DND-41 (cell line): ENCODE data around the gene EXOC3L1.

Source experiments
- ATAC-seq: fragments of 200-7000 bp; cut with Tn5 transposase; 3 replicates; pipeline ENCODE4 v1.9.1; 2021; ENCODE audit warnings: low read depth; ENCODE audit not compliant: insufficient read depth
- DNase-seq: peaks from one replicate; pipeline ENCODE4 v3.0.0-alpha.2; 2020
- H2AFZ ChIP-seq: 2 replicates; pipeline ENCODE4 v1.6.0; 2012; ENCODE audit warnings: low read depth, low read length
- H3K27ac ChIP-seq: 2 replicates; pipeline ENCODE4 v1.5.1; 2012; ENCODE audit warnings: low read length, inconsistent platforms
- H3K27me3 ChIP-seq: fragments of 200-600 bp; sonication (generic); 2 replicates; pipeline ENCODE4 v1.6.0; 2012; ENCODE audit warnings: low read length, mild to moderate bottlenecking, inconsistent platforms; ENCODE audit not compliant: insufficient read depth, poor library complexity
- H3K36me3 ChIP-seq: 2 replicates; pipeline ENCODE4 v1.5.1; 2012; ENCODE audit warnings: low read length, inconsistent platforms; ENCODE audit not compliant: insufficient read depth
- H3K4me1 ChIP-seq: 2 replicates; pipeline ENCODE4 v1.5.1; 2012; ENCODE audit warnings: mild to moderate bottlenecking, low read length; ENCODE audit not compliant: insufficient read depth
- H3K4me2 ChIP-seq: 2 replicates; pipeline ENCODE4 v1.6.0; 2012; ENCODE audit warnings: mild to moderate bottlenecking, moderate library complexity, low read length, inconsistent platforms; ENCODE audit not compliant: insufficient read depth
- H3K4me3 ChIP-seq, 2 experiments: fragments of 200-600 bp in 1 of 2; shearing (Covaris generic) in 1 of 2; 2 replicates each; pipeline ENCODE4 v1.5.1; 2012 to 2016; ENCODE audit warnings: inconsistent platforms in 2 of 2, low read length in 2 of 2, mild to moderate bottlenecking in 2 of 2, low read depth in 1 of 2, moderate library complexity in 1 of 2
- H3K79me2 ChIP-seq: 2 replicates; pipeline ENCODE4 v1.6.0; 2012; ENCODE audit warnings: low read length, inconsistent platforms; ENCODE audit not compliant: insufficient read depth
- H3K9ac ChIP-seq: 2 replicates; pipeline ENCODE4 v1.6.0; 2012; ENCODE audit warnings: low read depth, mild to moderate bottlenecking, inconsistent platforms, low read length, moderate library complexity
- H3K9me3 ChIP-seq: 2 replicates; pipeline ENCODE4 v1.5.1; 2012; ENCODE audit warnings: low read length, moderate library complexity, mild to moderate bottlenecking, inconsistent platforms; ENCODE audit not compliant: insufficient read depth, severe bottlenecking
- H4K20me1 ChIP-seq: 2 replicates; pipeline ENCODE4 v1.6.0; 2012; ENCODE audit warnings: low read length; ENCODE audit not compliant: insufficient read depth
- EZH2 ChIP-seq: IDR thresholded peaks from 3 replicates; pipeline ENCODE4 v1.6.1; 2012; ENCODE audit warnings: borderline replicate concordance, low read depth, mild to moderate bottlenecking, moderate library complexity, low read length, inconsistent platforms; ENCODE audit not compliant: severe bottlenecking
- TF ChIP-seq, protein P1 (sequence below): IDR thresholded peaks from 2 replicates; pipeline ENCODE4 v1.5.1; 2012; ENCODE audit warnings: borderline replicate concordance, low read length, moderate library complexity, mild to moderate bottlenecking; ENCODE audit not compliant: poor library complexity, severe bottlenecking; ENCODE audit errors: extremely low read depth

EXOC3L1 gene

DNA sequence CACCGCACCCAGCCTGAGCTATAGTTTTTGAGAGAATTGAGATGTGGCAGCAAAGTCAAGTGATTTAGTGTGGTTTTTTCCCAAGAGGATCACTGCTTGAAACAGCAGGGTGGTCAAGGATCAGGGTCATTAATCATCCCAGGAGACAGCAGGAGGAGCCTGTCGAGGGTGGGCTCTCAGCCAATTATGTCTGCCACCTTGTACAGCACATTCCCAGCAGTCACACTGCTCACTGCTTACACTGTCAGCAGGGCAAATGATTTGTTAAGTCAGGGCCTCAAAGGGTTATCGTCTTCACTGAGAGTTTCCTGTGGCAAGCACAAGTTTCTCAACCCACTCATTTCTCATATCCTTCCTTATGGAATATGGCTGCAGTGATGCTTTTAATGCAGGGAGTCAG lies 52.3 kb downstream of the EXOC3L1 start:
- peaks cover 88% of the 10 kb centered on the region for H3K36me3 ChIP-seq
- no peak overlapping the region for H2AFZ ChIP-seq
- no peaks in the 10 kb centered on the region for H3K27me3 ChIP-seq
- no peak overlapping the region for H3K4me2 ChIP-seq
- no peak for TF ChIP-seq EZH2
- TF ChIP-seq, protein P1, sequence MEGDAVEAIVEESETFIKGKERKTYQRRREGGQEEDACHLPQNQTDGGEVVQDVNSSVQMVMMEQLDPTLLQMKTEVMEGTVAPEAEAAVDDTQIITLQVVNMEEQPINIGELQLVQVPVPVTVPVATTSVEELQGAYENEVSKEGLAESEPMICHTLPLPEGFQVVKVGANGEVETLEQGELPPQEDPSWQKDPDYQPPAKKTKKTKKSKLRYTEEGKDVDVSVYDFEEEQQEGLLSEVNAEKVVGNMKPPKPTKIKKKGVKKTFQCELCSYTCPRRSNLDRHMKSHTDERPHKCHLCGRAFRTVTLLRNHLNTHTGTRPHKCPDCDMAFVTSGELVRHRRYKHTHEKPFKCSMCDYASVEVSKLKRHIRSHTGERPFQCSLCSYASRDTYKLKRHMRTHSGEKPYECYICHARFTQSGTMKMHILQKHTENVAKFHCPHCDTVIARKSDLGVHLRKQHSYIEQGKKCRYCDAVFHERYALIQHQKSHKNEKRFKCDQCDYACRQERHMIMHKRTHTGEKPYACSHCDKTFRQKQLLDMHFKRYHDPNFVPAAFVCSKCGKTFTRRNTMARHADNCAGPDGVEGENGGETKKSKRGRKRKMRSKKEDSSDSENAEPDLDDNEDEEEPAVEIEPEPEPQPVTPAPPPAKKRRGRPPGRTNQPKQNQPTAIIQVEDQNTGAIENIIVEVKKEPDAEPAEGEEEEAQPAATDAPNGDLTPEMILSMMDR, result no peak
- H3K9me3 ChIP-seq, result no peaks in the 10 kb centered on the region
- no peak overlapping the region for H3K4me3 ChIP-seq
- ATAC-seq (no peak), DNase-seq (no peak)
- H3K27ac ChIP-seq, result no peak overlapping the region
- no peaks in the 10 kb centered on the region for H3K4me1 ChIP-seq
- no peaks in the 10 kb centered on the region for H4K20me1 ChIP-seq
- no peak overlapping the region for H3K9ac ChIP-seq
- H3K79me2 ChIP-seq, result no peaks in the 10 kb centered on the region
